Activated T-helper 9 cell treated with anti-CD3 and anti-CD28 coated beads, Interleukin-2, amount 50 U/mL, for 16 hours (primary cell): ENCODE results near the gene RBM19.

Experiments
- DNase-seq: peaks from one replicate; pipeline ENCODE4 v3.0.0-alpha.2; 2020; ENCODE audit warnings: low read depth

Gene RBM19

GRCh38 chr12:113853491-113853890 lies 112.6 kb downstream of the RBM19 start:
- DNase-seq = no peak

GRCh38 chr12:113852695-113853490 lies 113.2 kb downstream of the RBM19 start:
- DNase-seq = no peak

- no peak for DNase-seq
Observed at GRCh38 chr12:113852264-113852663, 113.9 kb downstream of the RBM19 start.

GRCh38 chr12:113850309-113851056 lies 115.6 kb downstream of the RBM19 start:
- no peak for DNase-seq

- no peak for DNase-seq
Observed at GRCh38 chr12:113847856-113848255, 118.3 kb downstream of the RBM19 start.

GRCh38 chr12:113846883-113847755 lies 119.0 kb downstream of the RBM19 start:
- DNase-seq = no peak

GRCh38 chr12:113845900-113846674 lies 120.0 kb downstream of the RBM19 start:
- no peak for DNase-seq

GRCh38 chr12:113844495-113845210 lies 121.5 kb downstream of the RBM19 start:
- DNase-seq = no peak

- no peak for DNase-seq
Observed at GRCh38 chr12:113842699-113843098, 123.4 kb downstream of the RBM19 start.

- DNase-seq = no peak
Observed at GRCh38 chr12:113841786-113842185, 124.3 kb downstream of the RBM19 start.

- DNase-seq = no peak
Observed at GRCh38 chr12:113840401-113841042, 125.6 kb downstream of the RBM19 start.

GRCh38 chr12:113838896-113839295 lies 127.2 kb downstream of the RBM19 start:
- DNase-seq = no peak

- no peak for DNase-seq
Observed at GRCh38 chr12:113837528-113838296, 128.4 kb downstream of the RBM19 start.

- DNase-seq = no peak
Observed at GRCh38 chr12:113837084-113837483, 129.0 kb downstream of the RBM19 start.

- DNase-seq = no peak
Observed at GRCh38 chr12:113835896-113836295, 130.2 kb downstream of the RBM19 start.

GRCh38 chr12:113835433-113835832 lies 130.7 kb downstream of the RBM19 start:
- DNase-seq = no peak

GRCh38 chr12:113833422-113833821 lies 132.7 kb downstream of the RBM19 start:
- DNase-seq = no peak

GRCh38 chr12:113831476-113831875 lies 134.6 kb downstream of the RBM19 start:
- DNase-seq = no peak

GRCh38 chr12:113831016-113831415 lies 135.1 kb downstream of the RBM19 start:
- no peak for DNase-seq

- no peak for DNase-seq
Observed at GRCh38 chr12:113829212-113829611, 136.9 kb downstream of the RBM19 start.
